Stimulated activated naive CD8-positive, alpha-beta T cell treated with anti-CD3 and anti-CD28 coated beads, Interleukin-15, amount 100 ng/mL, for 72 hours (primary cell): ENCODE results near the gene MTREX.
"Not testable (repeated sequence)": the region's sequence is repeated elsewhere in the genome, so short reads cannot be mapped to it uniquely, and the experiment has no call there.

Experiments
- ATAC-seq: fragments of 150-1000 bp; cut with Tn5 transposase; 2 replicates; pipeline ENCODE4 v1.10.0; 2021; ENCODE audit warnings: mild to moderate bottlenecking, moderate library complexity
- DNase-seq, 2 donors: peaks; one replicate each; pipeline ENCODE4 v3.0.0; 2021 to 2022
- H3K27ac Mint-ChIP-seq, 2 donors: one replicate each; pipeline ENCODE4 v1.8.0; 2022; ENCODE audit warnings: mild to moderate bottlenecking in 2 of 2, mixed read lengths in 2 of 2, moderate library complexity in 2 of 2
- H3K27me3 Mint-ChIP-seq: one replicate; pipeline ENCODE4 v1.8.0; 2022; ENCODE audit warnings: mixed read lengths
- H3K4me1 Mint-ChIP-seq: one replicate; pipeline ENCODE4 v1.8.0; 2022; ENCODE audit warnings: mild to moderate bottlenecking, mixed read lengths
- H3K4me3 Mint-ChIP-seq, 2 donors: one replicate each; pipeline ENCODE4 v1.8.0; 2022; ENCODE audit warnings: mild to moderate bottlenecking in 2 of 2, mixed read lengths in 2 of 2, moderate library complexity in 1 of 2
- H3K9me3 Mint-ChIP-seq, 2 donors: one replicate each; pipeline ENCODE4 v1.8.0; 2022; ENCODE audit warnings: mixed read lengths in 2 of 2

MTREX gene

DNA sequence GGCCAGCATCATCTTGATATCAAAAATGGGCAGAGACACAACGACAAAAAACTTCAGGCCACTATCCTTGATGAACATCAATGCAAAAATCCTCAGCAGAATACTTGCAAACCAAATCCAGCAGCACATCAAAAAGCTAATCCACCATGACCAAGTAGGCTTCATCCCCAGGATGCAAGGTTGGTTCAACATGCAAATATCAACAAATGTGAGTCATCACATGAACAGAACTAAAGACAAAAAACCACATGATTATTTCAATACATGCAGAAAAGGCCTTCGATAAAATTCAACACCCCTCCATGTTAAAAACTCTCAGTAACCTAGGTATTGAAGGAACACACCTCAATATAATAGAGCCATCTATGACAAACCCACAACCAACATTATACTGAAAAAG, 8.5 kb downstream of the MTREX start:
- peaks cover 6 to 16% of the 10 kb centered on the region in 2 donors for H3K9me3 Mint-ChIP-seq
- H3K4me1 Mint-ChIP-seq = peaks cover 50% of the 10 kb centered on the region
- no peak overlapping the region for H3K27ac Mint-ChIP-seq
- DNase-seq = no peak
- no peak for ATAC-seq
- H3K4me3 Mint-ChIP-seq = no peak overlapping the region
- H3K27me3 Mint-ChIP-seq = no peaks in the 10 kb centered on the region

DNA sequence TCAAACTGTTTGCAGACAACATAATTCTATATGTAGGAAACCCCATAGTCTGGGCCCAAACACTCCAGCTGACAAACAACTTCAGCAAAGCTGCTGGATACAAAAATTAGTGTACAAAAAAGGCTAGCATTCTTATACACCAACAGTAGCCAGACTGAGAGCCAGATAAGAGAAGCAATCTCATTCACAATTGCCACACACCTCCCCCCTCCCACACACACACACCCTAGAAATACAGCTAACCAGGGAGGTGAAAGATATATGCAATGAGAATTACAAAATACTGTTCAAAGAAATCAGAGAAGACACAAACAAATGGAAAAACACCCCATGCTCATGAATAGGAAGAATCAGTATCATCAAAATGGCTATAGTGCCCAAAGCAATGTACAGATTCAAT, 9.0 kb downstream of the MTREX start:
- no peaks in the 10 kb centered on the region for H3K27me3 Mint-ChIP-seq
- H3K9me3 Mint-ChIP-seq = peaks cover 6 to 16% of the 10 kb centered on the region in 2 donors
- no peak for DNase-seq
- ATAC-seq = no peak
- no peak overlapping the region for H3K4me3 Mint-ChIP-seq
- peaks cover 45% of the 10 kb centered on the region for H3K4me1 Mint-ChIP-seq
- H3K27ac Mint-ChIP-seq = no peak overlapping the region

DNA sequence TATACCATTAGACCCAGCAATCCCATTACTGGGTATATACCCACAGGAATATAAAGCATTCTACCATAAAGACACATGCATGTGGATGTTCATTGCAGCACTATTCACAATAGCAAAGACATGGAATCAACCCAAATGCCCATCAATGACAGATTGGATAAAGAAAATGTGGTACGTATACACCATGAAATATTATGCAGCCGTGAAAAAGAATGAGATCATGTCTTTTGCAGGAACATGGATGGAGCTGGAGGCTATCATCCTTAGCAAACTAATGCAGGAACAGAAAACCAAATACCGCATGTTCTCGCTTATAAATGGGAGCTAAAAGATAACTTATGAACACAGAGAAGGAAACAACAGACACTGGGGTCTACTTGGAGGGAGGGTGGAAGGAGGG, 10.4 kb downstream of the MTREX start:
- ATAC-seq, DNase-seq, H3K27me3 Mint-ChIP-seq, H3K4me3 Mint-ChIP-seq, H3K27ac Mint-ChIP-seq: not testable (repeated sequence)
- peaks cover 6 to 16% of the 10 kb centered on the region in 2 donors for H3K9me3 Mint-ChIP-seq
- peaks cover 42% of the 10 kb centered on the region for H3K4me1 Mint-ChIP-seq

DNA sequence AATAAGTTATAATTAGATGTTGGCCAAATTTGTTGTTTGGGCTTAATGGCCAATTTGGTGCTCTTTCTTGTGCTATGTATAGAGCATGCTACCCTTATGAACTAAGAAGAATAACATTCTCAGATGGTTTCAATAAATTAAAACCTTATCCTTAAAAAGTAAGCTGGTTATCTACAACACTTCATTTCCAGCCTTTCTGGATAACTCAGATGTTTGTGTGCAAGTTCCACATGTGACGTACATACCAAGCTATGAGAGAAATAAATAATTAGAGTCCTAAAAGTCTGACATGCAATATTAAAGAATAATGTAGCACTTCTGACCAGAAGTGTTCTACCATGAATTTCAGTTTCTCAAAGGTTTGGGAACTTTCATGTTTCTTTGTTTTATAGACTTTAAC, 11.7 kb downstream of the MTREX start:
- no peak for ATAC-seq
- no peak for DNase-seq
- Mint-ChIP-seq H3K27me3 (no peaks in the 10 kb centered on the region), H3K4me3 (no peak overlapping the region), H3K9me3 (peaks cover 6 to 16% of the 10 kb centered on the region in 2 donors), H3K4me1 (peaks cover 30% of the 10 kb centered on the region), H3K27ac (no peak overlapping the region)

- Mint-ChIP-seq H3K27ac (no peak overlapping the region), H3K9me3 (peaks cover 6 to 16% of the 10 kb centered on the region in 2 donors), H3K27me3 (no peaks in the 10 kb centered on the region), H3K4me1 (peaks cover 24% of the 10 kb centered on the region), H3K4me3 (no peak overlapping the region)
- ATAC-seq (no peak), DNase-seq (no peak)
Measured at GRCh38 chr5:55320571-55320970, 12.8 kb downstream of the MTREX start.

GRCh38 chr5:55324006-55324405, 16.2 kb downstream of the MTREX start:
- Mint-ChIP-seq H3K9me3 (no peaks in the 10 kb centered on the region), H3K4me1 (peaks cover 16% of the 10 kb centered on the region), H3K27me3 (no peaks in the 10 kb centered on the region), H3K27ac (no peak overlapping the region), H3K4me3 (no peak overlapping the region)
- no peak for DNase-seq
- ATAC-seq = no peak

- Mint-ChIP-seq H3K27ac (peak overlapping the region in 1 of 2 donors; percentile 78), H3K9me3 (no peaks in the 10 kb centered on the region)
Measured at GRCh38 chr5:55324815-55325418, 17.1 kb downstream of the MTREX start.

DNA sequence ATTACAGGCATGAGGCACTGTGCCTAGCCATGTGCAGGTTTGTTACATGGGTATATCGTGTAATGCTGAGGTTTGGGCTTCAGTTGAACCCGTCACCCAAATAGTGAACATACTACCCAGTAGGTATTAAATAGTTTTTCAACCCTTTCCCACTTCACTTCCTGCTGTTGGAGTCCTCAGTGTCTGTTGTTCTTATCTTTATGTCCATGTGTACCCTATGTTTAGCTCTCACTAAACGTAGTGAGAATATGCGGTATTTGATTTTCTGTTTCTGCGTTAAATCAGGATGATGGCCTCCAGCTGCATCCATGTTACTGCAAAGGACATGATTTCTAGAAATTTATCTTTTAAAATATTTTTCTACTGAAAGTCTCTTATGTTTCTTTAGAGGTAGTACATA, 17.8 kb downstream of the MTREX start:
- Mint-ChIP-seq H3K4me3 (no peak overlapping the region), H3K27ac (no peak overlapping the region), H3K4me1 (peaks cover 19% of the 10 kb centered on the region), H3K27me3 (no peaks in the 10 kb centered on the region), H3K9me3 (no peaks in the 10 kb centered on the region)
- no peak for DNase-seq
- ATAC-seq = no peak

More at GRCh38 chr5:55324815-55325418, 17.1 kb downstream of the MTREX start:
- ATAC-seq (peak; percentile 71), DNase-seq (no peak)
- no peaks in the 10 kb centered on the region for H3K27me3 Mint-ChIP-seq
- no peak overlapping the region for H3K4me3 Mint-ChIP-seq
- H3K4me1 Mint-ChIP-seq = peaks cover 14% of the 10 kb centered on the region

- DNase-seq (no peak), ATAC-seq (no peak)
- peaks cover 28% of the 10 kb centered on the region for H3K4me1 Mint-ChIP-seq
- H3K9me3 Mint-ChIP-seq = no peaks in the 10 kb centered on the region
- H3K4me3 Mint-ChIP-seq = no peak overlapping the region
- no peaks in the 10 kb centered on the region for H3K27me3 Mint-ChIP-seq
- H3K27ac Mint-ChIP-seq = peak overlapping the region in 1 of 2 donors; percentile 7
Measured at GRCh38 chr5:55327281-55327680, 19.5 kb downstream of the MTREX start.

DNA sequence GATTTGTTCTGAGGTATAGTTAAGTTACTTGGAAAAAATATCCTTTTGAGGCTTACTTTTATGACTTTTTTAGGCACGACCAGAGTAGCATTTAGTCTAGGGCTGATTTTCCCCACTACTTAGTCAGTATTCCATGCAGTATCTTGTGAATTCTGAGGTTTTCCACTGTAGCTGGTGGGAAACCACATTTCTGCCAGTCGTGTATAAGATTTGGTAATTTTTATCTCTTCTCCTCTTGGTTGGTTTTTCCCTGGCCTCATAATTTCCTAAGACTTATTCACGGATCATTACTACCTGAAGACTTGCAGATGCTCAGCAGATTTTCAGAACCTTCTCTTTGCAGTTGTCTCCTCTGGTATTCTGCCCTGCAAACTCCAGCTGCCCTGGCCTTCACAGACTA, 23.5 kb downstream of the MTREX start:
- DNase-seq (no peak), ATAC-seq (no peak)
- Mint-ChIP-seq H3K4me1 (peaks cover 28% of the 10 kb centered on the region), H3K27me3 (no peaks in the 10 kb centered on the region), H3K27ac (no peak overlapping the region), H3K4me3 (no peak overlapping the region), H3K9me3 (no peaks in the 10 kb centered on the region)

DNA sequence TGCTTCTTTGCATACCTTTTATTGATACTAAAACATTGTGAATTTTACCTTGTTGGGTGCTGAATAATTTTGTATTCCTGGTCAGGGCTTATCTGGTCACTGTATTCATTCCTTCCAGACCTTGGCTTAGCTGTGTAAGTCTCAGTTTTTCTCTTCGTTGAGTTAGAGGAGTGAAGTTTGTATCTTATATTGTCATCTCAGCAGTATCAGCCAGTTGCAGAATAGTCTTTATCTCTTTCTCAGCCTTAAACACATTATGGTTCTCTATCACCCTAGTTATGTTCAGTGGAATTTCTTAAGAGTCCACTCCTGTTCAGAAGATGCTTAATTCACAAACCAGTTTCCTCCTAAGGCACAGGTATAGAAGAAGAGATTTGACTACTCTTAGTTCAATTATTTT, 25.2 kb downstream of the MTREX start:
- no peaks in the 10 kb centered on the region for H3K9me3 Mint-ChIP-seq
- H3K27ac Mint-ChIP-seq = no peak overlapping the region
- no peaks in the 10 kb centered on the region for H3K27me3 Mint-ChIP-seq
- no peak overlapping the region for H3K4me3 Mint-ChIP-seq
- ATAC-seq (no peak), DNase-seq (no peak)
- peaks cover 27% of the 10 kb centered on the region for H3K4me1 Mint-ChIP-seq

DNA sequence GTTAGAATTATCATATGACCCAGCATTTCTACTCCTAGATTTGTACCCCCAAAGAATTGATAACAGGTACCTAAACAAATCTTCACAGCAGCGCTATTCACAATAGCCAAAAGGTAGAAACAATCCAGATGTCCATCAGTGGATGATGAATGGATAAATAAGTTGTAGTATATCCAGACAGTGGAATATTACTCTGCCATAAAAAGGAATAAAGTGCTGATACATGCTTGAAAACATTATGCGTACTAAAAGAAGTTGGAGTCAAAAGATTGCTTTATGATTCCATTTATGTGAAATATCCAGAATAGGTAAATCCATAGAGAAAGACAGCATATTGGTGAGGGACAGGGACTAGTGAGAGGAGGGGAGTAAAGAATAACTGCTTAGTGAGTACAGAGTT, 26.0 kb downstream of the MTREX start:
- Mint-ChIP-seq H3K27ac (no peak overlapping the region), H3K9me3 (no peaks in the 10 kb centered on the region), H3K4me1 (peaks cover 35% of the 10 kb centered on the region), H3K4me3 (no peak overlapping the region), H3K27me3 (no peaks in the 10 kb centered on the region)
- DNase-seq (no peak), ATAC-seq (no peak)

GRCh38 chr5:55338092-55338613, 30.4 kb downstream of the MTREX start:
- Mint-ChIP-seq H3K27me3 (no peaks in the 10 kb centered on the region), H3K9me3 (no peaks in the 10 kb centered on the region), H3K27ac (peak overlapping the region; percentile 49 to 81), H3K4me1 (peaks cover 22% of the 10 kb centered on the region), H3K4me3 (peak overlapping the region; percentile 56 to 60)
- no peak for ATAC-seq
- DNase-seq = no peak

- Mint-ChIP-seq H3K4me1 (peaks cover 22% of the 10 kb centered on the region), H3K9me3 (no peaks in the 10 kb centered on the region), H3K4me3 (peak overlapping the region; percentile 56 to 60), H3K27me3 (no peaks in the 10 kb centered on the region), H3K27ac (peak overlapping the region; percentile 72 to 81)
- ATAC-seq (peak; percentile 97), DNase-seq (peak; percentile 24 to 77)
Measured at GRCh38 chr5:55338810-55339243, 31.0 kb downstream of the MTREX start.

- H3K4me3 Mint-ChIP-seq = no peak overlapping the region
- ATAC-seq (no peak), DNase-seq (no peak)
- H3K9me3 Mint-ChIP-seq = no peaks in the 10 kb centered on the region
- H3K4me1 Mint-ChIP-seq = peaks cover 19% of the 10 kb centered on the region
- no peaks in the 10 kb centered on the region for H3K27me3 Mint-ChIP-seq
- no peak overlapping the region for H3K27ac Mint-ChIP-seq
Measured at GRCh38 chr5:55343107-55343506, 35.3 kb downstream of the MTREX start.

- Mint-ChIP-seq H3K27ac (no peak overlapping the region), H3K9me3 (no peaks in the 10 kb centered on the region), H3K4me3 (no peak overlapping the region), H3K4me1 (peaks cover 14% of the 10 kb centered on the region), H3K27me3 (no peaks in the 10 kb centered on the region)
- no peak for DNase-seq
- no peak for ATAC-seq
Measured at GRCh38 chr5:55343609-55344008, 35.8 kb downstream of the MTREX start.
